Lung (tissue), 12 donors: ENCODE results near the gene LHX2. TPM values are rescaled to one million over a fixed set of nuclear protein-coding genes. Genes with fewer than 3 reads are reported as not detected.

Source experiments
- ATAC-seq: fragments of 200-7000 bp; cut with Tn5 transposase; one replicate; pipeline ENCODE4 v1.9.1; 2020; ENCODE audit warnings: moderate number of reproducible peaks; ENCODE audit not compliant: insufficient read depth, low FRiP score
- DNase-seq, 3 donors: peaks; one replicate each; pipeline ENCODE4 v3.0.0-alpha.2; 2013 to 2017
- H3K27ac ChIP-seq, 2 donors: one replicate each; pipeline ENCODE4 v1.5.1; 2013; ENCODE audit warnings: mild to moderate bottlenecking in 2 of 2, moderate library complexity in 2 of 2, control low read depth in 1 of 2, inconsistent platforms in 1 of 2, low read depth in 1 of 2, low read length in 1 of 2
- H3K27me3 ChIP-seq, 3 donors: one replicate each; pipeline ENCODE4 v1.5.1; 2013; ENCODE audit warnings: low read length in 2 of 3; ENCODE audit not compliant: control insufficient read depth in 3 of 3, insufficient read depth in 3 of 3
- H3K36me3 ChIP-seq, 4 donors: one replicate each; pipeline ENCODE4 v1.5.1; 2013; ENCODE audit warnings: low read length in 4 of 4, mild to moderate bottlenecking in 1 of 4, moderate library complexity in 1 of 4; ENCODE audit not compliant: control insufficient read depth in 4 of 4, insufficient read depth in 4 of 4
- H3K4me1 ChIP-seq, 5 donors: one replicate each; pipeline ENCODE4 v1.5.1; 2013; ENCODE audit warnings: low read length in 5 of 5, mild to moderate bottlenecking in 2 of 5, moderate library complexity in 1 of 5; ENCODE audit not compliant: control insufficient read depth in 5 of 5, insufficient read depth in 5 of 5
- H3K4me3 ChIP-seq: one replicate; pipeline ENCODE4 v1.5.1; 2013; ENCODE audit warnings: mild to moderate bottlenecking, control low read depth, moderate library complexity
- H3K9ac ChIP-seq, 2 donors: one replicate each; pipeline ENCODE4 v1.5.1; 2013; ENCODE audit warnings: low read length in 2 of 2, control low read depth in 1 of 2; ENCODE audit not compliant: insufficient read depth in 1 of 2
- H3K9me3 ChIP-seq, 4 donors: one replicate each; pipeline ENCODE4 v1.5.1; 2013; ENCODE audit warnings: low read length in 3 of 4, mild to moderate bottlenecking in 1 of 4, moderate library complexity in 1 of 4; ENCODE audit not compliant: control insufficient read depth in 4 of 4, insufficient read depth in 3 of 4
- WGBS, 2 donors: extraction: QIAGEN DNeasy Blood & Tissue Kit; methylation state at CpG; one replicate each; pipeline ENCODE4 v1.1.7; 2013; 5-methylcytosine and 5-hydroxymethylcytosine counted together
- polyA plus RNA-seq, 2 donors: library from polyadenylated mRNA; stranded (reverse); fragments of 200-250 nt; gene quantifications; one replicate each; pipeline ENCODE4 v1.2.1, GENCODE V29; 2013
- total RNA-seq, 2 donors: library from RNA; depleted of rRNA in 1 of 2; stranded (reverse); fragments of >200 nt in 1 of 2; gene quantifications; one replicate each; pipeline ENCODE4 v1.2.1, GENCODE V29; 2014 to 2021
- TF ChIP-seq, protein P1 (sequence below): IDR thresholded peaks from 2 replicates; pipeline ENCODE4 v1.5.1; 2012; ENCODE audit warnings: mild to moderate bottlenecking; ENCODE audit errors: control extremely low read depth, extremely low read depth
- donor health status: control.
- donor health status: control.
- donor health status: Bipolar disorder and iron deficiency.
- donor health status: healthy.
- donor health status: DM: yes; HTN: yes; CAD: no.

Gene LHX2
- total and polyA plus RNA-seq, 4 donors: 0.07 to 0.31 TPM; not detected in 2

DNA sequence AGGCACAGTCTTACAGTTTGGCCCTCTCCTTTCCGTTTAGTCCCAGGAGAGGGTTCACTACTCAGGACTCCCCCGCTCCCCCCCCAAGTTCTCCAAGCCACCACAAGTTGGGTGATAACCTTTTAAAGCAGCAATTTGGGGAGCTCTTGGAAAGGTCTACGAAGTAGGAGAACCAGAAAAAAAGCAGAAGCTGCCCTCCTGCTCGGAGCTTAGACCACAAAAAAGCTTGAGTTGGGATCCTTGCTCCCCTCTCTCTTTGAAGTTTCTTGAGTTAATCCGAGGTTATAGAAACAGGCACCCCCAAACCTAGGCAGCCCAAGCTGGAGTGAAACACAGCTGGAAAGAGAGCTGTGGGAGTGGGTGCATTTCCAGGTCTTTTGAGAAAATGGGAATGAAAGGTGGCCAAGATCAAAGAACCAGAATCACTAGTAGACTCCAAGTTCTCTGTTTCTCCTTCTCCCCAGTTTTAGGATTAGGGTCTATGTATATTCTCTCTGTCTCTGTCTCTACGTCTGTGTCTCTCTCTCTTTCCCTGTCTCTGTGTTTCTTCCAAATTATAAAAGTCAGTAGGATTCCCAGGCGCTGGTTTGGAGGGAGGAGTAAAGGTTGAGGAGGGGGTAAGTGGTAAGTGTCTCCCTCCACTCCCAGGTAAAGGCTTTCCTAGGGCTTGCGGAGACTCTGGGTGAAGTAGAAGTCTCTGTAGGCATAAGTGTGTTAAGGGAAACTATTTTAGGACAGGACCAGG, 2.8 kb downstream of the LHX2 start:
- Histone ChIP-seq H3K9me3 (peaks cover 0 to 14% (median 0%) of the 10 kb centered on the region in 4 donors), H3K9ac (no peak overlapping the region), H3K27ac (no peak overlapping the region), H3K36me3 (no peaks in the 10 kb centered on the region), H3K4me3 (no peak overlapping the region), H3K27me3 (peaks cover 17 to 84% (median 75%) of the 10 kb centered on the region in 3 donors), H3K4me1 (peaks cover 0 to 22% (median 19%) of the 10 kb centered on the region in 5 donors)
- DNase-seq (no peak), ATAC-seq (no peak)
- 7 to 11% methylated on average over 8 of the region's 8 CpGs for WGBS, 2 donors
- TF ChIP-seq, protein P1, sequence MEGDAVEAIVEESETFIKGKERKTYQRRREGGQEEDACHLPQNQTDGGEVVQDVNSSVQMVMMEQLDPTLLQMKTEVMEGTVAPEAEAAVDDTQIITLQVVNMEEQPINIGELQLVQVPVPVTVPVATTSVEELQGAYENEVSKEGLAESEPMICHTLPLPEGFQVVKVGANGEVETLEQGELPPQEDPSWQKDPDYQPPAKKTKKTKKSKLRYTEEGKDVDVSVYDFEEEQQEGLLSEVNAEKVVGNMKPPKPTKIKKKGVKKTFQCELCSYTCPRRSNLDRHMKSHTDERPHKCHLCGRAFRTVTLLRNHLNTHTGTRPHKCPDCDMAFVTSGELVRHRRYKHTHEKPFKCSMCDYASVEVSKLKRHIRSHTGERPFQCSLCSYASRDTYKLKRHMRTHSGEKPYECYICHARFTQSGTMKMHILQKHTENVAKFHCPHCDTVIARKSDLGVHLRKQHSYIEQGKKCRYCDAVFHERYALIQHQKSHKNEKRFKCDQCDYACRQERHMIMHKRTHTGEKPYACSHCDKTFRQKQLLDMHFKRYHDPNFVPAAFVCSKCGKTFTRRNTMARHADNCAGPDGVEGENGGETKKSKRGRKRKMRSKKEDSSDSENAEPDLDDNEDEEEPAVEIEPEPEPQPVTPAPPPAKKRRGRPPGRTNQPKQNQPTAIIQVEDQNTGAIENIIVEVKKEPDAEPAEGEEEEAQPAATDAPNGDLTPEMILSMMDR: no peak

DNA sequence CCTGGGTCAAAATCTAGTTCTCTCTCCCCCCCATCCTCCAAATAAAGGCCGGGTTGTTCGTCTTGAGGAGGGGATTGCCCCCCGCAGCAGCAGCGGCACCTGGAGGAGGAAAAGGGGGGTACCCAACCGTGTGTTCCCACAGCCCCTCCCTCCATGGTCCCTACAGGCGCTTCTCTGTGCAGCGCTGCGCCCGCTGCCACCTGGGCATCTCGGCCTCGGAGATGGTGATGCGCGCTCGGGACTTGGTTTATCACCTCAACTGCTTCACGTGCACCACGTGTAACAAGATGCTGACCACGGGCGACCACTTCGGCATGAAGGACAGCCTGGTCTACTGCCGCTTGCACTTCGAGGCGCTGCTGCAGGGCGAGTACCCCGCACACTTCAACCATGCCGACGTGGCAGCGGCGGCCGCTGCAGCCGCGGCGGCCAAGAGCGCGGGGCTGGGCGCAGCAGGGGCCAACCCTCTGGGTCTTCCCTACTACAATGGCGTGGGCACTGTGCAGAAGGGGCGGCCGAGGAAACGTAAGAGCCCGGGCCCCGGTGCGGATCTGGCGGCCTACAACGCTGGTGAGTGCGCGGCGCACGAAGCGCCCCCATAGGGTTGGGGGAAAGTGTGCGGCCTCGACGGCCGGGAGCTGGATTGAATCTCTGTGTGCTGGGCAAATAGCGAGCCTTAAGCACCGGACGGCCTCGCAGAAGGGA, 3.5 kb downstream of the LHX2 start:
- no peak overlapping the region for H3K4me3 ChIP-seq
- peaks cover 0 to 22% (median 13%) of the 10 kb centered on the region in 5 donors for H3K4me1 ChIP-seq
- H3K9ac ChIP-seq: no peak overlapping the region
- H3K9me3 ChIP-seq: peaks cover 0 to 14% (median 0%) of the 10 kb centered on the region in 4 donors
- H3K36me3 ChIP-seq: no peaks in the 10 kb centered on the region
- no peak overlapping the region for H3K27ac ChIP-seq
- ATAC-seq (no peak), DNase-seq (no peak)
- 4 to 8% methylated on average over 56 to 57 of the region's 57 CpGs for WGBS, 2 donors
- TF ChIP-seq, protein P1: no peak
- peaks cover 17 to 84% (median 75%) of the 10 kb centered on the region in 3 donors for H3K27me3 ChIP-seq

DNA sequence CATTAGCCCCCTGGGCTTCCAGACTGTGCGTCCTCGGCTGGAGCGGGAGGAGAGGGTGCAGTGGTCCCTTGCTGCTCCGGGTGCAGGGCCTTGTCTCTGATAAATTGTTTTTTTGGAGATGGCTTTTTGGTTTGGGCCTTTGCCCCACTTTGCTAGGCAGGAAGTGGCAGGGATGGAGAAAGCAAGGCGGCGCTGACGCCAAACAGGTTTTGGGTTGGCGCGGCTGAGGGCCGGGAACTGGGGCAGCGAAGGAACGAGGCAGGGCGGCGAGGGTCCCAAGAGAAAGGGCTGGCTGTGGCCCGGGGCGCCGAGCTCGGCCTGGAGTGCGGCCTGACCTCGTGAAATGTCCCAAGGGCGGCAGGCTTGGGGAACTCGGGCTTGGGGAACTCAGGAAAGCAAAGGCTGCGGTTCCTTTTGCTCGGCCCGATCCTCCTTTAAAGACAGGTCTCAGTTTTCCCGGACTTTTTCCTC, 4.1 kb downstream of the LHX2 start:
- no peak for ATAC-seq
- H3K4me1 ChIP-seq: peaks cover 0 to 22% (median 13%) of the 10 kb centered on the region in 5 donors
- WGBS, 2 donors: 7 to 9% methylated on average over 25 to 26 of the region's 26 CpGs
- peaks cover 0 to 14% (median 0%) of the 10 kb centered on the region in 4 donors for H3K9me3 ChIP-seq
- peaks cover 17 to 84% (median 75%) of the 10 kb centered on the region in 3 donors for H3K27me3 ChIP-seq
- TF ChIP-seq, protein P1: no peak
- no peak overlapping the region for H3K27ac ChIP-seq
- no peak overlapping the region for H3K9ac ChIP-seq
- no peak overlapping the region for H3K4me3 ChIP-seq
- H3K36me3 ChIP-seq: no peaks in the 10 kb centered on the region
- no peak for DNase-seq
